ENCODE data around the gene HOXD8. TPM values are rescaled to one million over a fixed set of nuclear protein-coding genes. Genes with fewer than 3 reads are reported as not detected.
A peak's percentile ranks its signal among the peaks of the same experiment; 100 is the strongest.

The HOXD8 gene
- total RNA-seq (2014; rRNA removed; shearing (Covaris generic)): 23.4 and 27.8 TPM in 2 replicates
- 18.0 and 19.7 TPM in 2 replicates for polyA plus RNA-seq (2016; fragmentation: Nextera tagmentation; extraction: Ambion mirVana)

DNA sequence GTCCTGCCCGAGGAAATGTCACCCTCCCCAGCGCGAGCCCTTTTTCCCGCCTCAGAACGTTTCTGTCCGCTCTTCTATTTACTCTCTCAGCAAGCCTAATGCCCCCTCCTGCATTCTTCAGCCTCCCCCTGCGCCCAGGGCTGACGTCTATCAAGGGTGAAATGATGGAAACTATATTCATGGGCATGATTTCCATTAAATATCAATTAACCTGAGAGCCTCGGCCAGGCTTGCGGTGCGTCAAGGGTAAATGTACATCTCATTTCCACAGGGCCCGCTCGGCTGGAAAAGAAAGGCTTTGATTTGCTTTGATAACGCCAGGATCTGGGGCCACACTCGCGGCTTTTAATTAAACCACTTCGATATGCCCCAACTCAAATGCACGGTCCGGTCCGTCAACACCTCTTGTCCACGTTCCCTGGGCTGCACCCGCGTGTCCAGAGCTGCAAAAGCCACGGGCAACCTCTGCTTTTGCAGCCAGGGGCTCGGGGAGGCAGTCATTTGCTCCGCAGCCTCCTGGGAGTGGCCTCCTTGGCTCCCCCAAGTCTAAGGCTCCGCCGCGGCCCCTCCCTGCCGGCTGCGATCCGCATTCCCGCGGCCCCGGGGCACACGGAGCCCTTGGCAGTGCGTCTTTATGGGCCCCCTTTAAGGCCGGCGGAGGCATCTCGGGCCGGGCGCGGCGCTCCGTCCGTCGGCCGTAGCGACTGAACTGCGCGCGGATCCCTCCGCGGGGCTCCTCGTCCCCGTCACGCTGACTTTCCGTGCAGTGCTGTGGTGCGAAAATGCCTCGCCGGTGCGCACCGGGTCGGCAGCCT is at the start of gene HOXD8:
TSS of gene HOXD8 (plus strand) at position 724 of the 815 bp plus-strand sequence. CDS start 662 bp downstream, outside the sequence.
- Histone ChIP-seq H3K27ac (peak within 1 kb of the TSS; percentile 97), H2AFZ (peak within 1 kb of the TSS; percentile 68), H3K9me3 (ENCODE audit: low read depth) (no peaks in the 10 kb centered on the region), H3K9ac (peak within 1 kb of the TSS; percentile 97), H3F3A (ENCODE audit: insufficient read depth) (peaks cover 50% of the 10 kb centered on the region), H3K4me3 (peak within 1 kb of the TSS; percentile 90), H3K79me2 (ENCODE audit: insufficient read depth) (peaks cover 65% of the 10 kb centered on the region), H4K20me1 (ENCODE audit: insufficient read depth) (no peaks in the 10 kb centered on the region), H3K4me1 (ENCODE audit: insufficient read depth) (peaks cover 29% of the 10 kb centered on the region), H3K9me2 (ENCODE audit: insufficient read depth) (no peaks in the 10 kb centered on the region), H3K36me3 (ENCODE audit: low read depth) (no peaks in the 10 kb centered on the region), H3K4me2 (ENCODE audit: unreplicated experiment) (peak within 1 kb of the TSS; percentile 100), H3K27me3 (replicated peaks; ENCODE audit: insufficient read depth) (no peaks in the 10 kb centered on the region)
- 0 out of 2 replicates have a peak, but pooled peaks have one; percentile 16 for TF ChIP-seq EZH2phosphoT487 (IDR thresholded peaks at IDR 0.05; ENCODE audit: insufficient read depth, low read depth)
- no peak for TF ChIP-seq EZH2 (IDR thresholded peaks at IDR 0.05; ENCODE audit: insufficient read depth, poor library complexity, severe bottlenecking)
- peak; percentile 96 for DNase-seq
- WGBS, 2 experiments (ENCODE audit: low coverage in 1 of 2, low lambda C conversion rate in 2 of 2, missing lambda C conversion rate in 2 of 2): 0 to 1% methylated on average over 54 to 55 of the region's 64 CpGs
- in situ Hi-C loops (cut with MboI): loop anchor here (5.0 to 10.0 kb wide), 3 partner anchors 508 to 1018 kb away; no protein-coding TSS in a partner anchor

GRCh38 chr2:176079831-176080539 is 49.5 kb upstream of the HOXD8 start:
- H3F3A ChIP-seq (ENCODE audit: insufficient read depth): no peaks in the 10 kb centered on the region
- no peaks in the 10 kb centered on the region for H3K36me3 ChIP-seq (ENCODE audit: low read depth)
- peak overlapping the region; percentile 70 for H3K4me2 ChIP-seq (ENCODE audit: unreplicated experiment)
- H3K27me3 ChIP-seq (replicated peaks; ENCODE audit: insufficient read depth): peaks cover 91% of the 10 kb centered on the region
- H3K9me3 ChIP-seq (ENCODE audit: low read depth): no peaks in the 10 kb centered on the region
- H3K4me3 ChIP-seq: peak overlapping the region; percentile 63
- no peak overlapping the region for H3K27ac ChIP-seq
- 2 to 3% methylated on average over 52 to 62 of the region's 86 CpGs for WGBS, 2 experiments (ENCODE audit: low coverage in 1 of 2, low lambda C conversion rate in 2 of 2, missing lambda C conversion rate in 2 of 2)
- DNase-seq: peak; percentile 91
- no peaks in the 10 kb centered on the region for H3K4me1 ChIP-seq (ENCODE audit: insufficient read depth)
- H2AFZ ChIP-seq: peak overlapping the region; percentile 61
- no peaks in the 10 kb centered on the region for H4K20me1 ChIP-seq (ENCODE audit: insufficient read depth)
- TF ChIP-seq EZH2phosphoT487 (IDR thresholded peaks at IDR 0.05; ENCODE audit: insufficient read depth, low read depth): no peak
- no peak for TF ChIP-seq EZH2 (IDR thresholded peaks at IDR 0.05; ENCODE audit: insufficient read depth, poor library complexity, severe bottlenecking)
- no peaks in the 10 kb centered on the region for H3K79me2 ChIP-seq (ENCODE audit: insufficient read depth)
- H3K9me2 ChIP-seq (ENCODE audit: insufficient read depth): no peaks in the 10 kb centered on the region
- in situ Hi-C loops (cut with MboI): loop anchor here (5.0 to 10.0 kb wide), 2 partner anchors 393 to 715 kb away; no protein-coding TSS in a partner anchor
- H3K9ac ChIP-seq: no peak overlapping the region

DNA sequence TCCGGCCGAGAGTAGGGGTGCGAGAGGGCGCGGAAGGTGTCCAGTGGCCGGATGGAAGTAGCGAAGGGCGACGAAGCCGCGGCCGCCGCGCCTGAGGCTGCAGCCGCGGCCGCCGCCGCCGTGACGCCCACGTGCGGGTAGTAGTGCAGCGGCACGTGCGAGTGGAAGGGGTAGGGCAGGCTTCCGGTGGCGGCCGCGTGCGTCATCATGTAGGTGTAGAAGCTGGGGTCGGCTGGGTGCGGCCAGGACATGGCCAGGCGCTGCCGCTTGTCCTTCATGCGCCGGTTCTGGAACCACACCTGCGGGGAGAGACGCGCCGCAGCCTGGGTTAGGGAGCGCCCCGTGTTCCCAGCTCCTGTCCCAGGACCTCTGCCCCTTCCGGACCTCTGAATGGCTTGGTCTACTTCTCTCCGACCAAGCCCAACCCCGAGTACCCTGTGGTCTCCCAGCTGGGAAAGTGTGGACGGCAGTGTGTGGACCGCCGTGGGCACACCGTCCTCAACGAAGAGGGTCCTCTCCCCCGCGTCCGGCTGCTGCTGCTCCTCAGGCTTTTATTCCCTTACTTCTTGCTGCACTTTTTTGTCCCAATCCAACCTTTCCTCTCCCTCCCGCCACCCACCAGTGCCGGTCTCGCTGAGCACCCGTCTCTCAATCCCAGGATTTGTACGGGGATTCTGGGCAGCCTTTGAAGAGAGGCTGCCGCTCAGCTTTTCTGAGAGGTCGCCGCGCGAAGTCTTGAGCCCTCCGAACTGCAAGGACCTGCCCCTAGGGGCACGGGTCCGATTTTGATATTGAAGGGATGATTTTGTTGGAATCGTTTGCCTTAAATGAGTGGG is 48.7 kb upstream of the HOXD8 start:
- no peaks in the 10 kb centered on the region for H3K9me2 ChIP-seq (ENCODE audit: insufficient read depth)
- in situ Hi-C loops (cut with MboI): no loop called here
- no peaks in the 10 kb centered on the region for H3K79me2 ChIP-seq (ENCODE audit: insufficient read depth)
- TF ChIP-seq EZH2 (IDR thresholded peaks at IDR 0.05; ENCODE audit: insufficient read depth, poor library complexity, severe bottlenecking) (no peak), EZH2phosphoT487 (IDR thresholded peaks at IDR 0.05; ENCODE audit: insufficient read depth, low read depth) (no peak; the same call in 1 of the 2 replicates)
- H3K27me3 ChIP-seq (replicated peaks; ENCODE audit: insufficient read depth): peaks cover 91% of the 10 kb centered on the region
- no peak overlapping the region for H3K4me2 ChIP-seq (ENCODE audit: unreplicated experiment)
- no peaks in the 10 kb centered on the region for H3K9me3 ChIP-seq (ENCODE audit: low read depth)
- H3K9ac ChIP-seq: no peak overlapping the region
- DNase-seq: peak; percentile 75
- H3K27ac ChIP-seq: no peak overlapping the region
- peak overlapping the region; percentile 50 for H2AFZ ChIP-seq
- peak overlapping the region; percentile 63 for H3K4me3 ChIP-seq
- H3K4me1 ChIP-seq (ENCODE audit: insufficient read depth): no peaks in the 10 kb centered on the region
- 11 to 13% methylated on average over 67 to 68 of the region's 68 CpGs for WGBS, 2 experiments (ENCODE audit: low coverage in 1 of 2, low lambda C conversion rate in 2 of 2, missing lambda C conversion rate in 2 of 2)
- no peaks in the 10 kb centered on the region for H3F3A ChIP-seq (ENCODE audit: insufficient read depth)
- no peaks in the 10 kb centered on the region for H4K20me1 ChIP-seq (ENCODE audit: insufficient read depth)
- no peaks in the 10 kb centered on the region for H3K36me3 ChIP-seq (ENCODE audit: low read depth)
